Stomach (tissue), 4 donors: ENCODE measurements around the gene BRD3.

ENCODE experiments used
- POLR2A ChIP-seq, 4 donors: fragments of 450-650 bp; IDR thresholded peaks; one replicate each; pipeline ENCODE4 v1.6.1; 2016; ENCODE audit warnings: antibody characterized with exemption in 4 of 4, control low read depth in 2 of 4, mild to moderate bottlenecking in 1 of 4, moderate library complexity in 1 of 4
- POLR2AphosphoS5 ChIP-seq, 3 donors: sonication (generic); formaldehyde crosslinking; IDR thresholded peaks; one replicate each; pipeline ENCODE4 v1.6.1; 2016; ENCODE audit warnings: antibody characterized with exemption in 3 of 3
- TF ChIP-seq, protein P1 (sequence below), 7 experiments: fragments of 450-650 bp in 4 of 7; fragments of 200-600 bp in 3 of 7; sonication (generic) in 3 of 7; IDR thresholded peaks; one replicate each; pipeline ENCODE4 v1.5.1; 2016 to 2019; ENCODE audit warnings: antibody characterized with exemption in 7 of 7, control low read depth in 2 of 7, mild to moderate bottlenecking in 1 of 7

DNA sequence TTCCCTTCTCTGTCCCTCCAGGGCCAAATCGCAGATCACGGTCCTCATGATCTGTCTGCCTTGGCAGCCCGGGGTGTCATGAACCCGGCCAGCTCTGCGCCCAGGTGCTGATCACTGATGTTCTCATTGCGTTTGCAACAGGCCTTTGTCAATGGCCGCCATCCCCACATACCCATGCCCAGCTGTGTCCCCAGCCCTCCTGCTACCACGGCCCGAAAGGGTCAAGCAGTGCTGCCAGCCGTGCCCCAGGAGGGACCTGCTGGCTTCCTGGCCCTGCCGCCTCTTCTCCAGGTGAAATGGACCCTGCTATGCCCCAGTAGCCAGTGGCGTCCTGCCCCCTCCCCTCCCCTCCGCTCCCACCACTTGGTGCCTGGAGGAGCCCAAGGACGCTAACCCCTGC, 62.9 kb downstream of the BRD3 start:
- TF ChIP-seq, protein P1, sequence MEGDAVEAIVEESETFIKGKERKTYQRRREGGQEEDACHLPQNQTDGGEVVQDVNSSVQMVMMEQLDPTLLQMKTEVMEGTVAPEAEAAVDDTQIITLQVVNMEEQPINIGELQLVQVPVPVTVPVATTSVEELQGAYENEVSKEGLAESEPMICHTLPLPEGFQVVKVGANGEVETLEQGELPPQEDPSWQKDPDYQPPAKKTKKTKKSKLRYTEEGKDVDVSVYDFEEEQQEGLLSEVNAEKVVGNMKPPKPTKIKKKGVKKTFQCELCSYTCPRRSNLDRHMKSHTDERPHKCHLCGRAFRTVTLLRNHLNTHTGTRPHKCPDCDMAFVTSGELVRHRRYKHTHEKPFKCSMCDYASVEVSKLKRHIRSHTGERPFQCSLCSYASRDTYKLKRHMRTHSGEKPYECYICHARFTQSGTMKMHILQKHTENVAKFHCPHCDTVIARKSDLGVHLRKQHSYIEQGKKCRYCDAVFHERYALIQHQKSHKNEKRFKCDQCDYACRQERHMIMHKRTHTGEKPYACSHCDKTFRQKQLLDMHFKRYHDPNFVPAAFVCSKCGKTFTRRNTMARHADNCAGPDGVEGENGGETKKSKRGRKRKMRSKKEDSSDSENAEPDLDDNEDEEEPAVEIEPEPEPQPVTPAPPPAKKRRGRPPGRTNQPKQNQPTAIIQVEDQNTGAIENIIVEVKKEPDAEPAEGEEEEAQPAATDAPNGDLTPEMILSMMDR (IDR thresholded peaks at IDR 0.05) = no peak
- TF ChIP-seq POLR2A (IDR thresholded peaks at IDR 0.05) = no peak
- no peak for TF ChIP-seq POLR2AphosphoS5 (IDR thresholded peaks at IDR 0.05)
